AG09319 (cell line): ENCODE data around the gene SOX6.

ENCODE experiments used
- DNase-seq: peaks from one replicate; pipeline ENCODE4 v3.0.0-alpha.2; 2010; ENCODE audit warnings: low read depth; ENCODE audit errors: extremely low read depth
- CTCF ChIP-seq: IDR thresholded peaks from 2 replicates; pipeline ENCODE4 v1.5.1; 2011; ENCODE audit warnings: low read depth, mild to moderate bottlenecking, inconsistent platforms, low read length, moderate library complexity

The SOX6 gene

GRCh38 chr11:16299884-16300782 lies 56.2 kb downstream of the SOX6 start:
- no peak for TF ChIP-seq CTCF
- no peak for DNase-seq

- DNase-seq = no peak
- TF ChIP-seq CTCF = no peak
Measured at GRCh38 chr11:16299390-16299789, 57.0 kb downstream of the SOX6 start.

- no peak for TF ChIP-seq CTCF
- no peak for DNase-seq
Measured at GRCh38 chr11:16297332-16297731, 59.0 kb downstream of the SOX6 start.

- no peak for DNase-seq
- no peak for TF ChIP-seq CTCF
Measured at GRCh38 chr11:16296273-16296672, 60.1 kb downstream of the SOX6 start.

- DNase-seq = no peak
Measured at GRCh38 chr11:16295592-16295991, 60.8 kb downstream of the SOX6 start.

GRCh38 chr11:16293204-16293681 lies 63.1 kb downstream of the SOX6 start:
- DNase-seq = no peak
- TF ChIP-seq CTCF = no peak

More at GRCh38 chr11:16295592-16295991, 60.8 kb downstream of the SOX6 start:
- TF ChIP-seq CTCF = no peak

- no peak for TF ChIP-seq CTCF
- DNase-seq = no peak
Measured at GRCh38 chr11:16292167-16292859, 64.0 kb downstream of the SOX6 start.
